IPS-18c (cell line): ENCODE data around the gene ZNF628.
A peak's percentile ranks its signal among the peaks of the same experiment; 100 is the strongest.

Source experiments
- H3K4me3 ChIP-seq: 2 replicates; pipeline ENCODE4 v1.7.0; 2013; ENCODE audit warnings: low read depth, mild to moderate bottlenecking, low read length, moderate library complexity; ENCODE audit not compliant: insufficient read depth
- H3K9me3 ChIP-seq: one replicate; pipeline ENCODE4 v1.6.1; 2013; ENCODE audit warnings: mild to moderate bottlenecking, low read length, moderate library complexity; ENCODE audit not compliant: control insufficient read depth, insufficient read depth

Gene ZNF628

DNA sequence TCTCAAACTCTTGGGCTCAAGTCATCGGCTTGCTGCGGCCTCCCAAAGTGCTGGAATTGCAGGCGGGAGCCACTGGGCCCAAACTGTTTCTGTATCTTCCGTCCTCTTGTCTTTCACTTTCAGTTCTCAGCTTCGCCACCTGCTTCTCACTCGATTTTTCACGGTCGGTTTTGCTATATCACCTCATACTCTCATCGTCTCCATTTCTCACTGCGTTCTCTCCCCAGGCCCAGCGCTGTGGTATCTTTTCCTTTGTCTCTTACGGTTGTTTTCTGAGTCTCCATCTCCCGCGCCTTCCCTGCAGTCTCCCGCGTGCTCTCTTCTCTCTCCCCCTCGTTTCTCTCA, 26.7 kb downstream of the ZNF628 start:
- Histone ChIP-seq H3K9me3 (peaks cover 7% of the 10 kb centered on the region), H3K4me3 (no peak overlapping the region)

DNA sequence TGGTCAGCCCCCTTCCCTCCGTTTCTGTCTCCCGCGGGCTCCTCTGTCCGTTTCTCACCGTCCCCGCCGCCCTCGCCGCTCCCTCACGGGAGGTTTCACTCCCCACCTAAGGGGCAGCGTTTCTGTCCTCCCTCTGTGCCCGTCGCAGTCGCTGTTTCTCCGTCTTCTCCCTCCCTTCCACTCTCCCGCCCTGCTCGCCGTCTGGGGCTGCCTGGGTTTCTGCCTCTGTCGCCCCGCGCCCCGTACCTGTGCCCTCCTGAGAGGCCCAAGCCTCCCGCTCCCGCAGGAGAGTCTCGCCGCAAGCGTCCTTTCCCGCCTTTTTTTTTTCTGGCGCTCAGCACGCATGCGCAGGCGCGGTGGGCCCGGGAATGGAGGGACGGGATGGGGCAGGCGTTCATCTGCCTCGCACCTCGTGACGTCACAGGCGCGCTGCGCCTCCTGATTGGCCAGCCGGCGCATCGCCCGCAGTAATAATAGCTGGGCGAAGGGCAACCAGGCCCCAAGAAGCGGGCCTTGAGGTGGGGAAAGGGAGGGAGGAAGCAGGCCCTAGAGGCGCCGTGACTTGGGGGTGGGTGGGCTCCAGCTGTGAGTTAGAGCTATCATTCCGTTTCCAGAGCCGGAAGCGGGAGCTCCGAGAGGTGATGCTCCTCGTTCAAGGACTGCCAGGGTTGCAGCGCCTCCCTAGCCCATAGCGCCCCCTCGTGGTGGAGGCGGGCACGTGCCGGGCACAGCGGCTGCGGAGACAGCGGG, 27.3 kb downstream of the ZNF628 start:
- Histone ChIP-seq H3K4me3 (peak overlapping the region; percentile 38), H3K9me3 (peaks cover 7% of the 10 kb centered on the region)

DNA sequence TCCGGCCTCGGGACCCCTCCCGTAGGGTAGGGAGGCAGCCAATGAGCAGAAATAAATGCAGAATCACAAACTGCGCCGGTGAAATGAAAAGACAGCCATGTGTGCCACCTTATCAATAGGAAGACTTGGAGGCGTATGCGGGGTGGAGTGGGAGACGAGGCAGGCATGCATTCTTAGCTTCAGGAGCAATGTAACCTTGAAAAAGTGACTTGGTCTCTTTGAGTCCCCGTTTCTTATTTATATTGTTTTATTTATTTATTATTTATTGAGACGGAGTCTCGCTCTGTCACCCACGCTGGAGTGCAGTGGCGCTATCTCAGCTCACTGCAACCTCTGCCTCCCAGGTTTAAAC, 27.8 kb downstream of the ZNF628 start:
- H3K4me3 ChIP-seq: no peak overlapping the region
- peaks cover 7% of the 10 kb centered on the region for H3K9me3 ChIP-seq

GRCh38 chr19:55504981-55505380, 28.6 kb downstream of the ZNF628 start:
- peaks cover 7% of the 10 kb centered on the region for H3K9me3 ChIP-seq

GRCh38 chr19:55508120-55508519, 31.7 kb downstream of the ZNF628 start:
- peaks cover 4% of the 10 kb centered on the region for H3K9me3 ChIP-seq

More at GRCh38 chr19:55504981-55505380, 28.6 kb downstream of the ZNF628 start:
- no peak overlapping the region for H3K4me3 ChIP-seq

GRCh38 chr19:55516878-55517620, 40.6 kb downstream of the ZNF628 start:
- Histone ChIP-seq H3K4me3 (no peak overlapping the region; the same call in 1 of the 2 replicates), H3K9me3 (no peaks in the 10 kb centered on the region)

More at GRCh38 chr19:55508120-55508519, 31.7 kb downstream of the ZNF628 start:
- H3K4me3 ChIP-seq: no peak overlapping the region

DNA sequence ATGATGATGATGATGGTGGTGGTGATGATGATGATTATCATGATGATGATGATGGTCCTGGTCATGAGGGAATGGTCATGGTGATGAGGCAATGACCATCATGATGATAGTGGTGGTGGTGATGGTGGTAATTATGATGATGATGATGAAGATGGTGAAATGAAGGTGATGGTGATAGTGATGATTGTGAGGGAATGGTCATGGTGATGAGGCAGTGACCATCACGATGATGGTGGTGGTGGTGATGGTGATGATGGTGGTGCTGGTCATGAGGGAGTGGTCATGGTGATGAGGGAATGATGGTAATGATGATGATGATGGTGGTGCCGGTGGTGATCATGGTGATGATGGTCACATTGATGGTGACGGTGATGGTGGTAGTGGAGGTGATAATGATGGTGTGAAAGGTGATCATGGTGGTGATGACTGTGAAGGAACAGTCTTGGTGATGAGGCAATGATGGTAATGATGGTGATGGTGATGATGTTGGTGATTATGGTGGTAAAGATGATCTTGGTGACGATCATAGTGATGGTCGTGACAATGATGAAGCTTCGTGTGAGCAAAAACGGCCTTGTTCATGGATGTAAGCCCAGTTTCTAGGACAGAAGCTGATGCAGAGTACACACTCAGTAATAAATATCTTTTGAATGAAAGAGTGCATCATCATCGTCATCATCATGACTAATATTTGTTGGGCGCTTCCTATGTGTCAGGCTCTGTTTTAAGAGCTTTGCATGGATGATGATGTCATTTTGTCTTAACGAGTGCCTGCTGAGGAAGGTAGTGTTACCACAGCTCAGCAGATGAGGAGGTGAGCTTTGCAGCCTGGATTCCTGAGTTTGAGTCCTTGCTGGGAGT, 43.3 kb downstream of the ZNF628 start:
- Histone ChIP-seq H3K4me3 (no peak overlapping the region), H3K9me3 (no peaks in the 10 kb centered on the region)

- H3K4me3 ChIP-seq: no peak overlapping the region
Observed at GRCh38 chr19:55520691-55521292, 44.4 kb downstream of the ZNF628 start.

GRCh38 chr19:55525289-55526101, 49.1 kb downstream of the ZNF628 start:
- Histone ChIP-seq H3K4me3 (no peak overlapping the region), H3K9me3 (no peaks in the 10 kb centered on the region)

More at GRCh38 chr19:55520691-55521292, 44.4 kb downstream of the ZNF628 start:
- H3K9me3 ChIP-seq: no peaks in the 10 kb centered on the region

DNA sequence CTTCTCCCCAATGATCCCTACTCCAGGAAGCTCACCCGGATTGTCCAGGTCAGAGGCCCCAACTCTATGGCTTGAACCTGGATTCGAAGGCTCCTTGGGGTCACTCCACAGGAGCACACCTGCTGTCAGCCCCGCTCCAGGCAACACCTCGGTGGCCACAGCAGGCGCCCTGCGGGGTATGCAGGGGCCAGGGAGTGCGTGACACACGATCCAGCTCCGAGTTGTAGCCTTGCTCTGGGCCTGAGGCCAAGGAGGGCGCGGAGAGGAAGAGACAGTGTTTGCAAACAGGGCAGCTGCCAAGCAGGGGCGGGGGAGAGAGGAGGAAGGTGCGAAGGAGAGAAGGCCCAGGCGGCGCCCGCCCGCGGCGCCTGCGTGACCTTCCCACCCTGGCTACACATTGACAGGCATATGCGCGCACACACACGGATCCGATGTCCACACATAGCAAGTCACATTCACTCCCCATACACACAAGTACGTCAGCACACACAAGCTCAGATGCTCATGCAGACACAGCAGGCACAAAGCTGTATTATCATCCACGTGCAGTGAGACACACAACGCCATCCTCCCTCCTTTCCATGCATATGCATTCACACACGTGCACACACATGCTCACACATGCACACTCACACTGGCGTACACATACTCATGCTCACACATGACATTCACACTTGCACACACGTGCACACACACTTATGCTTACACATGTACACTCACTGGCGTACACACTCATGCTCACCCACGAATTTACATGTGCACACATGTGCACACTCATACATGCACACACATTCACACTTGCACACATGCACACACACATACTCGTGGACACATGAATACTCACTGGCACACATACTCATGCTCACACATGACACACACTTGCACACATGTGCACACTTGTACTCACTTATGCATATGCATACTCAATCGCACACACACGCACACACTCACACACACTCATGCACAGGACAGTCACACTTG, 50.1 kb downstream of the ZNF628 start:
- Histone ChIP-seq H3K9me3 (no peaks in the 10 kb centered on the region), H3K4me3 (no peak overlapping the region)

DNA sequence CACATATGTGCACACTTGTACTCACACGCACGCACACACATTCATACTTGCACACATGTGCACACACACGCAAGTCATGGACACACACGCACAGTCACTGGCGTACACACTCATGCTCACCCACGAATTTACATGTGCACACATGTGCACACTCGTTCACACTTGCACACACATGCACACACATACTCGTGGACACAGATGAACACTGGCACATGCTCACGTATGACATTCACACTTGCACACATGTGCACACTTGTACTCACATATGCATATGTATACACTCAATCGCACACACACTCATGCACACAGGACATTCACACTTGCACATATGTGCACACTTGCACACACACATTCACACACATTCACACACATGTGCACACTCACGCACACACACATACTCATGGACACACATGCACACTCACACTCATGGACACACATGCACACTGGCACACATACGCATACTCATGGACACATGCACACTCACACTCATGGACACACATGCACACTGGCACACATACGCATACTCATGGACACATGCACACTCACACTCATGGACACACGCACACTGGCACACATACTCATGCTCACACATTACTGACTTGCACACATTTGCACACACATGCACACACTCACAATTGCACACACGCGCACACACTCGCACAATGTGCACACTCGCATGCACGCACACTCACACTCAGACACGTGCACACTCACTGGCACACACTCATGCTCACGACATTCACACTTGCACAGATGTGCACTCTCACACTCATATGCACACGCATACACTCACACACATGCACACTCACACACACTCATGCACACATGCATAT, 51.0 kb downstream of the ZNF628 start:
- no peak overlapping the region for H3K4me3 ChIP-seq
- H3K9me3 ChIP-seq: no peaks in the 10 kb centered on the region

DNA sequence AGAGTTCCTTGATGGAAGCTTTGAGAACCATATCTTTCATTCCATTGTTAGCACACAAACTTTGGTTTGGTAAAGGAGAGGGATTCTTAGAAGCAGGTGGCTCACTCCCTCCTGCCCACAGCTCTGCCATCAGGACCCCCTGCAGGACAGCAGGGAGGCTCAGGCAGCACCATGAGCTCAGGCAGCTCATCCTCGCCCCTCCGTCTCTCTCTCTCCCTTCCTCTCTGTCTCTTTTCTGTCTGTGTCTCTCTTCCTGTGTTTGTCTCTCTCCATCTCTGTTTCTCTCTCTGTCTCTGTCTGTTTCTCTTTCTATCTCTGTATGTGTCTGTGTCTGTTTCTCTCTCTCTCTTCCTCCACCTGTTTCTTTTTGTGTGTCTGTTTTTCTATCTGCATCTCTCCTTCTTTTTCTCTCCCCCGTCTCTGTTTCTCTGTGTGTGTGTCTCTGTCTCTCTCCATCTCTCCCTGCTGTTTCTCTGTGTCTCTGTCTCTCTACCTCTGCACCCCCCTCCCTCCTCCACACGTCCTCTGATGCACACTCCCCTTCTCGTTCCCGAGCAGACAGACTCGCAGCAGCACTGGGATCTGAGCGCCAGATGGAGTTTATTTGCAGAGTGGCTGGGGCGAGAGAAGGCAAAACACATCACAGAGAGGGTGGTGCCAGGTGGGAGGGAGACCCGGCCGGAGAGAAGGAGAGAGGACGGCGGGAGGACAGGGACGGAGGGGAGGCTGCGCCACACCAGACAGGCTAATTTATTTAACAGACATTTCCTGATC, 51.8 kb downstream of the ZNF628 start:
- no peak overlapping the region for H3K4me3 ChIP-seq
- H3K9me3 ChIP-seq: no peaks in the 10 kb centered on the region

DNA sequence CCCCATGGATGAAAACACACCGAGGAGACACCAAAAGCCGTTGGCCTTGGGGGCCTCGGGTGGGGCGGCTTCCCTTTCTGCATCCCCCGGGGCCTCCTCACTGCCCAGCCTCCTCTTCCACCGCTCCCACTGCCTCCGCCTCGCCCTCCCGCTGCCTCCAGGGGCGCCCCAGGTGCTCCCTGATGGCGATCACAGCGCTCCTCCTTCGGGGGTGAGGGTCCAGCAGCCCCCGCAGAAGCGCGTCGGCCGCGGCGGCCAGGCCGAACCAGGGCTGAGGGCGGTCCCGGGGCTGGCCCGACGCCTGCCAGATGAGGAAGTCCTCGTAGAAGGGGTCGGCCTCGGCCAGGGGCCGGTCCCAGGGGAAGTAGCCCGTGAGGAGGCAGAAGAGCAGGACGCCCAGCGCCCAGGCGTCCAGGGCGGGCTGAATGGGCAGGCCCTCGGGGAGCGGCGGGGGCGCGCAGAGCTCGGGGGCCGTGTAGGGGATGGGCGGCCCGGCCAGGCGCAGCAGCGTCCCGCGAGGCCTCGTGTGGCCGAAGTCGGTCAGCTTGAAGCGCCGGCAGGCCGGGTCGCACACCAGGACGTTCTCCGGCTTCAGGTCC, 53.3 kb downstream of the ZNF628 start:
- Histone ChIP-seq H3K4me3 (no peak overlapping the region), H3K9me3 (no peaks in the 10 kb centered on the region)

DNA sequence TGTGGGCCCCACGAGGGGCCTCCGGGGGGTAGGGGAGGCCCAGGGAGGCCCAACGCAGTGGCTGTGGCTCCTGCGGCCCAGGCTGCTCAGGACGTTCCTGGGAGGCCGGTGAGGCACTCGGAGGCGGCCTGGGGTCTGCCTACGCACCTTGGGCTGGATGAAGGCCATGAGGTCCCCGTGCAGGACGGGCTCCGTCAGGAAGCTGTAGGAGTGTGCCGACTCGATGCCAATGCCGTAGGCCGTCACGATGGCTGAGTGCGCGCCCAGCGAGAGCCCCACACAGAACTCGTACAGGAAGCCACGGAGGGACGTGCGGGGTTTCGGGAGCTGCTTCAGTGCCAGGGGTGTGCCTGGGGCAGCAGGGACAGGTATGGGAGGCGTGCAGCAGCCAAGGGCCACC, 54.6 kb downstream of the ZNF628 start:
- H3K9me3 ChIP-seq: no peaks in the 10 kb centered on the region
- no peak overlapping the region for H3K4me3 ChIP-seq
